Bronchial epithelial cell (primary cell): ENCODE measurements around the gene PICALM. TPM values are rescaled to one million over a fixed set of nuclear protein-coding genes. Genes with fewer than 3 reads are reported as not detected.

Experiments
- DNase-seq: peaks from one replicate; pipeline ENCODE4 v3.0.0-alpha.2; 2010; ENCODE audit warnings: low read depth
- FAIRE-seq: peaks from 2 replicates; lab custom pipeline; 2011; peaks lifted over from hg19 to GRCh38; lab: Jason Lieb, UNC
- H3K27me3 ChIP-seq: 2 replicates; pipeline ENCODE4 v1.5.1; 2011; ENCODE audit warnings: low read length; ENCODE audit not compliant: control insufficient read depth, insufficient read depth
- H3K36me3 ChIP-seq: 2 replicates; pipeline ENCODE4 v1.5.1; 2011; ENCODE audit warnings: low read length; ENCODE audit not compliant: control insufficient read depth, insufficient read depth
- H3K4me3 ChIP-seq: 2 replicates; pipeline ENCODE4 v1.5.1; 2011; ENCODE audit warnings: mild to moderate bottlenecking, low read depth, low read length, control low read depth
- total RNA-seq: library from RNA; depleted of rRNA; stranded (reverse); fragments of >200 nt; gene quantifications from 2 replicates; pipeline ENCODE4 v1.2.1, GENCODE V29; 2014
- TF ChIP-seq, protein P1 (sequence below): IDR thresholded peaks from 2 replicates; pipeline ENCODE4 v1.5.1; 2011; ENCODE audit warnings: mild to moderate bottlenecking, moderate library complexity, low read length, control low read depth, inconsistent platforms; ENCODE audit not compliant: insufficient read depth, severe bottlenecking

PICALM gene, protein sequence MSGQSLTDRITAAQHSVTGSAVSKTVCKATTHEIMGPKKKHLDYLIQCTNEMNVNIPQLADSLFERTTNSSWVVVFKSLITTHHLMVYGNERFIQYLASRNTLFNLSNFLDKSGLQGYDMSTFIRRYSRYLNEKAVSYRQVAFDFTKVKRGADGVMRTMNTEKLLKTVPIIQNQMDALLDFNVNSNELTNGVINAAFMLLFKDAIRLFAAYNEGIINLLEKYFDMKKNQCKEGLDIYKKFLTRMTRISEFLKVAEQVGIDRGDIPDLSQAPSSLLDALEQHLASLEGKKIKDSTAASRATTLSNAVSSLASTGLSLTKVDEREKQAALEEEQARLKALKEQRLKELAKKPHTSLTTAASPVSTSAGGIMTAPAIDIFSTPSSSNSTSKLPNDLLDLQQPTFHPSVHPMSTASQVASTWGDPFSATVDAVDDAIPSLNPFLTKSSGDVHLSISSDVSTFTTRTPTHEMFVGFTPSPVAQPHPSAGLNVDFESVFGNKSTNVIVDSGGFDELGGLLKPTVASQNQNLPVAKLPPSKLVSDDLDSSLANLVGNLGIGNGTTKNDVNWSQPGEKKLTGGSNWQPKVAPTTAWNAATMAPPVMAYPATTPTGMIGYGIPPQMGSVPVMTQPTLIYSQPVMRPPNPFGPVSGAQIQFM
- total RNA-seq: 196 and 203 TPM in 2 replicates

- Histone ChIP-seq H3K36me3 (no peaks in the 10 kb centered on the region), H3K27me3 (no peaks in the 10 kb centered on the region), H3K4me3 (peak within 1 kb of the TSS; percentile 79)
- TF ChIP-seq, protein P1, sequence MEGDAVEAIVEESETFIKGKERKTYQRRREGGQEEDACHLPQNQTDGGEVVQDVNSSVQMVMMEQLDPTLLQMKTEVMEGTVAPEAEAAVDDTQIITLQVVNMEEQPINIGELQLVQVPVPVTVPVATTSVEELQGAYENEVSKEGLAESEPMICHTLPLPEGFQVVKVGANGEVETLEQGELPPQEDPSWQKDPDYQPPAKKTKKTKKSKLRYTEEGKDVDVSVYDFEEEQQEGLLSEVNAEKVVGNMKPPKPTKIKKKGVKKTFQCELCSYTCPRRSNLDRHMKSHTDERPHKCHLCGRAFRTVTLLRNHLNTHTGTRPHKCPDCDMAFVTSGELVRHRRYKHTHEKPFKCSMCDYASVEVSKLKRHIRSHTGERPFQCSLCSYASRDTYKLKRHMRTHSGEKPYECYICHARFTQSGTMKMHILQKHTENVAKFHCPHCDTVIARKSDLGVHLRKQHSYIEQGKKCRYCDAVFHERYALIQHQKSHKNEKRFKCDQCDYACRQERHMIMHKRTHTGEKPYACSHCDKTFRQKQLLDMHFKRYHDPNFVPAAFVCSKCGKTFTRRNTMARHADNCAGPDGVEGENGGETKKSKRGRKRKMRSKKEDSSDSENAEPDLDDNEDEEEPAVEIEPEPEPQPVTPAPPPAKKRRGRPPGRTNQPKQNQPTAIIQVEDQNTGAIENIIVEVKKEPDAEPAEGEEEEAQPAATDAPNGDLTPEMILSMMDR: no peak
- FAIRE-seq (no peak), DNase-seq (peak; percentile 91)
Measured at GRCh38 chr11:86068951-86069407, at the start of gene PICALM. Gene PICALM, minus strand, starts transcription at chr11:86069084. Its CDS starts 304 bp downstream, at chr11:86068780.

GRCh38 chr11:86118253-86118652, 49.4 kb upstream of the PICALM start:
- Histone ChIP-seq H3K27me3 (no peaks in the 10 kb centered on the region), H3K36me3 (no peaks in the 10 kb centered on the region), H3K4me3 (no peak overlapping the region)
- FAIRE-seq (no peak), DNase-seq (no peak)
- TF ChIP-seq, protein P1: no peak

DNA sequence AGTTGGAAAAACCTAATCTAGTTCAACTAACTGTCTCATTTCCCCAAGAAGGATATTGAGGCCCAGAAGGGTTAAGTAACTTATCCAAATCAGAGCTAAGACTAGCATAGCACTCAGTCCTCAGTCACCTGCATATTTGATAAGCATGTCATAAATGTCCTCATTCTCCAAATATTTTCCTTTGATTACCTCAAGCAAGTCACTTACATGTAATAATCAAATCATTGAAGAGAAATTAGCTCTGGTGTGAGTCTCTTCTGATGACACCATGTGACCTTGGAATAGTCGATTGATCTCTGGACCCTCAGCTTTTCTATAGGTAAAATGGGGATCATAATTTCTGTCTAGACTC, 48.8 kb upstream of the PICALM start:
- TF ChIP-seq, protein P1: no peak
- no peak for FAIRE-seq

GRCh38 chr11:86117001-86117711, 48.3 kb upstream of the PICALM start:
- FAIRE-seq: no peak
- Histone ChIP-seq H3K4me3 (no peak overlapping the region), H3K36me3 (no peaks in the 10 kb centered on the region), H3K27me3 (no peaks in the 10 kb centered on the region)
- peak; percentile 56 for DNase-seq
- TF ChIP-seq, protein P1: no peak

More for the DNA sequence above, 48.8 kb upstream of the PICALM start:
- no peaks in the 10 kb centered on the region for H3K36me3 ChIP-seq
- DNase-seq: peak; percentile 40
- no peak overlapping the region for H3K4me3 ChIP-seq
- H3K27me3 ChIP-seq: no peaks in the 10 kb centered on the region

DNA sequence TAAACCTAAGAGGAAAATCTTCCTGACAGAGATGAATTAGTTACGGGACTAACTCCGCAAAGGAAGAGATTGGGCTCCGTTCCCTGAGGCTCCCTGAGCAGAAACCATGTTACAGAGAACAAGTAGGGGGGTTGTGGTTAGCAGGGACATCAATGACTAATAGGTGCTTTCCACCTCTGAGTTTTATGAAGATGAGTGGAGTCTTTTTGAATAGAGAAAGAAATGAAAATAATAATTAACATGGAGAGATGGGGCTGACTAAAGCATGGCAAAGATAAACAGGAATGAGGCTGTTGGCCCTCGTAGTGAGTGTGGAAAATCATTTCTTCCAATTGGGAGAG, 47.5 kb upstream of the PICALM start:
- FAIRE-seq: no peak
- no peaks in the 10 kb centered on the region for H3K27me3 ChIP-seq
- no peak overlapping the region for H3K4me3 ChIP-seq
- no peaks in the 10 kb centered on the region for H3K36me3 ChIP-seq
- TF ChIP-seq, protein P1: no peak
- DNase-seq: peak; percentile 90
